Activated CD4-positive, alpha-beta T cell treated with anti-CD3 and anti-CD28 coated beads, Interleukin-2, amount 50 U/mL, for 4 hours (primary cell): ENCODE measurements around the gene RASSF5.

Experiments used
- DNase-seq, 2 experiments: peaks; one replicate each; pipeline ENCODE4 v3.0.0-alpha.2; 2020

RASSF5 gene

GRCh38 chr1:206518206-206518605 is 10.9 kb downstream of the RASSF5 start:
- DNase-seq, result no peak

- no peak for DNase-seq
These were observed 11.4 kb downstream of the RASSF5 start for GRCh38 chr1:206518743-206519142.

- DNase-seq, result no peak
These were observed 13.8 kb downstream of the RASSF5 start for GRCh38 chr1:206521127-206521526.

- no peak for DNase-seq
These were observed 14.5 kb downstream of the RASSF5 start for GRCh38 chr1:206521694-206522402.

- peak in 1 of 2 experiments; percentile 8 for DNase-seq
These were observed 17.5 kb downstream of the RASSF5 start for GRCh38 chr1:206524739-206525364.

GRCh38 chr1:206526064-206526911 is 19.0 kb downstream of the RASSF5 start:
- DNase-seq, result no peak

- no peak for DNase-seq
These were observed 22.1 kb downstream of the RASSF5 start for GRCh38 chr1:206529425-206529824.

- DNase-seq, result no peak
These were observed 25.0 kb downstream of the RASSF5 start for GRCh38 chr1:206532368-206532767.

GRCh38 chr1:206534552-206534951 is 27.2 kb downstream of the RASSF5 start:
- DNase-seq, result no peak

GRCh38 chr1:206535853-206536188 is 28.5 kb downstream of the RASSF5 start:
- DNase-seq, result no peak

GRCh38 chr1:206537141-206537540 is 29.8 kb downstream of the RASSF5 start:
- DNase-seq, result no peak

GRCh38 chr1:206538086-206538770 is 30.9 kb downstream of the RASSF5 start:
- DNase-seq, result no peak

GRCh38 chr1:206538901-206539640 is 31.7 kb downstream of the RASSF5 start:
- no peak for DNase-seq

GRCh38 chr1:206540044-206540780 is 32.9 kb downstream of the RASSF5 start:
- DNase-seq, result no peak

- DNase-seq, result no peak
These were observed 34.0 kb downstream of the RASSF5 start for GRCh38 chr1:206541236-206541833.

- peak; percentile 79 to 87 for DNase-seq
These were observed 37.4 kb downstream of the RASSF5 start for GRCh38 chr1:206544562-206545257.

GRCh38 chr1:206545351-206545750 is 38.0 kb downstream of the RASSF5 start:
- DNase-seq, result no peak

GRCh38 chr1:206547104-206547503 is 39.8 kb downstream of the RASSF5 start:
- DNase-seq, result no peak

GRCh38 chr1:206550446-206550845 is 43.1 kb downstream of the RASSF5 start:
- DNase-seq, result no peak

- DNase-seq, result no peak
These were observed 44.1 kb downstream of the RASSF5 start for GRCh38 chr1:206551296-206551985.
